KMS-11 (cell line): Measurements from ENCODE around the gene CHMP4A.

Experiments
- H2AFZ ChIP-seq: fragments of 200-600 bp; sonication (generic); 2 replicates; pipeline ENCODE4 v1.6.1; 2016; ENCODE audit warnings: antibody characterized with exemption, mixed run types, low read depth
- H3K27ac ChIP-seq: fragments of 200-600 bp; sonication (generic); 2 replicates; pipeline ENCODE4 v1.6.1; 2016; ENCODE audit warnings: mild to moderate bottlenecking, mixed run types
- H3K27me3 ChIP-seq: fragments of 200-600 bp; sonication (generic); 2 replicates; pipeline ENCODE4 v1.6.1; 2017; ENCODE audit warnings: mild to moderate bottlenecking, low read depth, mixed run types, moderate library complexity; ENCODE audit not compliant: insufficient read depth
- H3K36me3 ChIP-seq: fragments of 200-600 bp; sonication (generic); 2 replicates; pipeline ENCODE4 v1.6.1; 2017; ENCODE audit warnings: mild to moderate bottlenecking, mixed run types; ENCODE audit not compliant: insufficient read depth
- H3K4me1 ChIP-seq: fragments of 200-600 bp; sonication (generic); 2 replicates; pipeline ENCODE4 v1.6.1; 2016; ENCODE audit warnings: mild to moderate bottlenecking, low read depth, mixed run types; ENCODE audit not compliant: poor library complexity, severe bottlenecking
- H3K4me2 ChIP-seq: fragments of 200-600 bp; sonication (generic); 2 replicates; pipeline ENCODE4 v1.7.0; 2016; ENCODE audit warnings: mild to moderate bottlenecking, mixed run types
- H3K4me3 ChIP-seq: fragments of 200-600 bp; sonication (generic); IDR thresholded peaks from 2 replicates; pipeline ENCODE4 v1.6.1; 2017; ENCODE audit warnings: low read depth, low read length, mixed read lengths; ENCODE audit not compliant: insufficient read depth
- H3K79me2 ChIP-seq: fragments of 200-600 bp; sonication (generic); 2 replicates; pipeline ENCODE4 v1.6.1; 2016; ENCODE audit warnings: low read depth, mixed run types; ENCODE audit not compliant: insufficient read depth
- H3K9ac ChIP-seq: fragments of 200-600 bp; sonication (generic); 2 replicates; pipeline ENCODE4 v1.6.1; 2016; ENCODE audit warnings: mild to moderate bottlenecking, mixed run types
- H4K20me1 ChIP-seq: fragments of 200-600 bp; sonication (generic); 2 replicates; pipeline ENCODE4 v1.6.1; 2016; ENCODE audit warnings: mild to moderate bottlenecking, mixed run types; ENCODE audit not compliant: insufficient read depth
- TF ChIP-seq, protein P1 (sequence below): fragments of 200-600 bp; sonication (generic); conservative IDR thresholded peaks from 2 replicates; pipeline ENCODE4 v1.6.1; 2017; ENCODE audit warnings: low read depth, mild to moderate bottlenecking, antibody characterized with exemption, low read length, moderate library complexity, mixed read lengths

Gene CHMP4A

DNA sequence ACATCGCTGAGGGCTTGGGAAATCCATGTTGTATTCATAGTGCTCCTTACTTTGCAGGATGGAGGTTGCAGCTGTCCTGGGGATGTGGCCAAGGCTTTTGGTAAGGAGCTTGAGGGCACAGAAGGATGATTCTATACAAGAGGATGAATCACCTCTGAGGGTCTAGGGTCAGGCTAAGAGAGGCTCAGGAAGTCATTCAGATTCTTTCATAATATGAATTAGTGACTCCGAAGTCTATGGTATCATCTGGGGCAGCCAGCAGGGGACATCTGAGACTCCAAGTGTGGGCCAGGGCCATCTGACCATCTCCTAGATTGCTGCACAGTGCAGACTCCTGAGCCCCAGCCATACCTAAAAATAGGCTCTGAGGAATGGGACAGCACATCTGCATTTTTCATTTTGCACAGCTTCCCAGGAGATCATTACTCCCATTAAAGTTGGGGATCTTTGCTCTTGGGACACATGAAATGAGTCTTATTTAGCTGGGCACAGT is 24.2 kb upstream of the CHMP4A start:
- H2AFZ ChIP-seq = no peak overlapping the region
- H3K79me2 ChIP-seq = no peaks in the 10 kb centered on the region
- H3K4me1 ChIP-seq = peaks cover 20% of the 10 kb centered on the region
- H3K27ac ChIP-seq = no peak overlapping the region
- TF ChIP-seq, protein P1, sequence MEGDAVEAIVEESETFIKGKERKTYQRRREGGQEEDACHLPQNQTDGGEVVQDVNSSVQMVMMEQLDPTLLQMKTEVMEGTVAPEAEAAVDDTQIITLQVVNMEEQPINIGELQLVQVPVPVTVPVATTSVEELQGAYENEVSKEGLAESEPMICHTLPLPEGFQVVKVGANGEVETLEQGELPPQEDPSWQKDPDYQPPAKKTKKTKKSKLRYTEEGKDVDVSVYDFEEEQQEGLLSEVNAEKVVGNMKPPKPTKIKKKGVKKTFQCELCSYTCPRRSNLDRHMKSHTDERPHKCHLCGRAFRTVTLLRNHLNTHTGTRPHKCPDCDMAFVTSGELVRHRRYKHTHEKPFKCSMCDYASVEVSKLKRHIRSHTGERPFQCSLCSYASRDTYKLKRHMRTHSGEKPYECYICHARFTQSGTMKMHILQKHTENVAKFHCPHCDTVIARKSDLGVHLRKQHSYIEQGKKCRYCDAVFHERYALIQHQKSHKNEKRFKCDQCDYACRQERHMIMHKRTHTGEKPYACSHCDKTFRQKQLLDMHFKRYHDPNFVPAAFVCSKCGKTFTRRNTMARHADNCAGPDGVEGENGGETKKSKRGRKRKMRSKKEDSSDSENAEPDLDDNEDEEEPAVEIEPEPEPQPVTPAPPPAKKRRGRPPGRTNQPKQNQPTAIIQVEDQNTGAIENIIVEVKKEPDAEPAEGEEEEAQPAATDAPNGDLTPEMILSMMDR = no peak
- no peaks in the 10 kb centered on the region for H3K36me3 ChIP-seq
- H3K4me2 ChIP-seq = no peak overlapping the region
- no peaks in the 10 kb centered on the region for H3K27me3 ChIP-seq
- no peak overlapping the region for H3K4me3 ChIP-seq
- no peaks in the 10 kb centered on the region for H4K20me1 ChIP-seq
- no peak overlapping the region for H3K9ac ChIP-seq

DNA sequence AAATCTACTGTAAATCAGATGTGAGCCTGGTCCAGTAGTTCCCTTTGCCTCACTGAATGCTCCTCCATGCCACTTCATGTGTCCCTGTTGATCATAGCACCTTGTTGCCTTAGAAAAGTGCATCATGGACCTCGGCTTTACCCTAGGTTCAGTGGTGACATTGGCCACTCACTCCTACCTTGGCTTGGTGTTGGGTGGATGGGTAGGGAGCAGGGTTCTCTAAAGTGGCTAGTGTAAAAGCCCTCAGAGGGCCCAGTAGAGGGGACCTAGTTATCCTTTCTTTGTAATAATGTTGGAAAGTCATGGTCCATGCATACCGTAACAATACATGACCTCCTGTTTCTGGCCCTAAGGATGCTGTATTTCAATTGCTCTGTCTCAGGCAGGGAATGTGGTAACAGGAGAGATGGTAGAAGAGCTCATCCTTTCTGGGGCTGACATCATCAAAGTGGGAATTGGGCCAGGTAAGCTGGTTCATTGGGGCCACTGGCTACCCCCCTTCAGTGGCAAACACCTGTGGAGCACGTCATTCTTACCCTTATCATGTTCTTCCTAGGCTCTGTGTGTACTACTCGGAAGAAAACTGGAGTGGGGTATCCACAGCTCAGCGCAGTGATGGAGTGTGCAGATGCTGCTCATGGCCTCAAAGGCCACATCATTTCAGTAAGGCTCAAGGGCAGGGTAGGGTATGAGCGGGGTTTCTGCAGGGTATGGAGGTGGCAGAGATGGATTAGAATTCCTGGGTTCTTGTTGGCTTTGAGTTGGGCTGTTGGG is 23.6 kb upstream of the CHMP4A start:
- Histone ChIP-seq H3K36me3 (no peaks in the 10 kb centered on the region), H3K9ac (no peak overlapping the region), H4K20me1 (no peaks in the 10 kb centered on the region), H3K4me2 (no peak overlapping the region), H2AFZ (no peak overlapping the region), H3K27me3 (no peaks in the 10 kb centered on the region), H3K79me2 (no peaks in the 10 kb centered on the region), H3K4me1 (peaks cover 20% of the 10 kb centered on the region), H3K27ac (no peak overlapping the region), H3K4me3 (no peak overlapping the region)
- TF ChIP-seq, protein P1 = no peak

DNA sequence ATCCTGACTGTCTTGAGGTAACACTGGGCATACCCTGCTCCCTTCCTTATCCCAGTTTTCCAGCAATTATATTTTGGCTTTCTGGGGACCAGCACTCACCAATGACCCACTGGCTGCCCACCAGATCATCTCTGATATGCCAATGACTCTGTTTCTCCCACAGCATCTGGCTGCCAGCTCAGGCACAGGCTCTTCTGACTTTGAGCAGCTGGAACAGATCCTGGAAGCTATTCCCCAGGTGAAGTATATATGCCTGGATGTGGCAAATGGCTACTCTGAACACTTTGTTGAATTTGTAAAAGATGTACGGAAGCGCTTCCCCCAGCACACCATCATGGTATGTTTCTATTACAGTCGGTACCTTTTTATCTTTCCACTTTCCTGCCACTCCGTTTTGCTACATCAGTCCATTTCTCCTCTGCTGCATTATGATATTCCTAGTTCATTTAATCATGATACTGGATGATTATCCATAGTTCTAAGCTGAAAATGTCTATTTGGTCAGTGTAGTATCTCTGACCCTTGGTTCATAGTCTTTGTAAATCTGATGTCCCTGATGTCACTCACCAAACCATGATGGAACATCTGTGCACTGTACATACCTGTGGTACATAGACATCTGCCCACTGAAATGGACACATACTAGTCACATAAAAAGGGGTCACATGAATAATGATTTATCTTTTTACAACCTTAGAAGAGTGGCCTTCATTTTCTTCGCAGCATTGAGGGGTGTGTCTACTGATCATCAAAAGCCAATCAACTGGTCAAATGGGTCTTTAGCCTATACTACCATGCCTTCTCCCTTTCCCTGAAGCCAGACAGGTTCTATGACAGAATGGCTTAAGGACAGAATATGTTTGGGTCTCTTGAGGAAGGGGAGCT is 22.8 kb upstream of the CHMP4A start:
- Histone ChIP-seq H3K4me1 (peaks cover 14% of the 10 kb centered on the region), H2AFZ (no peak overlapping the region), H3K4me3 (no peak overlapping the region), H4K20me1 (no peaks in the 10 kb centered on the region), H3K4me2 (no peak overlapping the region), H3K27me3 (no peaks in the 10 kb centered on the region), H3K79me2 (peaks cover 7% of the 10 kb centered on the region; the same call in 1 of the 2 replicates), H3K36me3 (no peaks in the 10 kb centered on the region), H3K27ac (no peak overlapping the region), H3K9ac (no peak overlapping the region)
- TF ChIP-seq, protein P1 = no peak

DNA sequence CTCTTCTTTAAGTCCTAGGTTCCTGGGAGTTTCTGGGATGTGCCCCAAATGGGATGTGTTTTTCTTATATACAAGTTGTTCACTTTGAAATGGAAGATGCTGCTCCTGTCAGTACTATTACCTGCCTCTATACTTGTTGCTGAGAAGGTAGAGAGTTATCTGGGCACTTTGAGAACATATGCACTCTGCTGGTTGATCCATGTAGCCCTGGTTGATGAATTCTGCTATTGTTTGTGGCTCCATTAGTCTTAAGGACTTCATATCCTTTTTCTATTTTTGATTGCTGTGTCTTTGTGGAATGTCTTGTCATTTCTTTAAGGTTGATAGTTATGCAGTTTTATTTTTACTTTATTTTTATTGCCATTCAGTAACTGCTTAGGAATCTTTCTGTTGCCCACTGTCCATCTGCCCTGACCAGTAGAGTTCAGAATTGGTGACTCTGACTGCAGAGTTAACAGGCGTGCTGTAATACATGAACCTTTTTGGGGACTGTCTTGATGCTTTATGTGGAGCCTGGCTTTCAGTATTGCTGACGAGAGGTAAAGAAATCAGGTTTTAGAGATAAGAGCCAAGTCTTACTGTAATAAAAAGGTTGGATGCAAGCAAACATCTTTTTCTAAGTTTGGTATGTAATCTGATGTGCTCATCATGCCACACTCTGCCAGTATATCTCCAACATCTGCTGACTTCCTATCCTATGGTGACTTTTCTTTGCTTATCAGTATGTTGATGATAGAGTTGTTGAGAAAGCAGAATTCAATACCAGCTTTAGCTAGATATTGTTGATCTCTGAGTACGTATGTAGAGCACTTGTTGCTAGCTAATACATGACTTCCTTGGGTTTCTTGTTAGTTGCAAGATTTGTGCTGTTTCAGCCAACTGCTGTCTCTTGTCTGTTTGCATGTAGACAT is 21.1 kb upstream of the CHMP4A start:
- H3K4me1 ChIP-seq = peaks cover 14% of the 10 kb centered on the region
- no peaks in the 10 kb centered on the region for H3K36me3 ChIP-seq
- no peaks in the 10 kb centered on the region for H4K20me1 ChIP-seq
- H3K79me2 ChIP-seq = peaks cover 8% of the 10 kb centered on the region; the same call in 1 of the 2 replicates
- TF ChIP-seq, protein P1 = no peak
- no peak overlapping the region for H3K4me3 ChIP-seq
- H2AFZ ChIP-seq = no peak overlapping the region
- no peak overlapping the region for H3K27ac ChIP-seq
- H3K4me2 ChIP-seq = no peak overlapping the region
- no peaks in the 10 kb centered on the region for H3K27me3 ChIP-seq
- no peak overlapping the region for H3K9ac ChIP-seq
